Measurements from ENCODE around the gene FYB1.

The FYB1 gene

DNA sequence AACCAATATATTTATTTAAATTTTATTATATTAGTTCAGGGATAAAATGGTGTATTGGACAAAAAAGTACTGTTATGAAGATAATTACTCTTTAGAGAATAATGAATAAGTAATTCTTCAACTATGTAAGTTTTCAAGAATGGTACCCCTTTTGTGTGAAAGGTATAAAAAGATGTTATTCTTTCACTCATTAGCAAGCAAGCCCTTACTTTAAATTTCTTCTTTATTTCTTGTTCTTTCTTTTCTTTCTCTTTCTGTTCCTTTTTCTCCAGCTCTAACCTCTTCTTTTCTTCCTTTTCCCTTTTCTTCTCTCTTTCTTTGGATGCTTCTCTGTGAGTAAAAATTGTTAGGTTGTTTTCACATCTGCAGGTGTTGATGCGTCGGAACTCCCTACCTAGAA, 82.0 kb downstream of the FYB1 start:
- no peak for TF ChIP-seq RAD21 (IDR thresholded peaks at IDR 0.05; ENCODE audit: low read depth)
- TF ChIP-seq CEBPB (IDR thresholded peaks at IDR 0.05): no peak
- TF ChIP-seq, protein P1, sequence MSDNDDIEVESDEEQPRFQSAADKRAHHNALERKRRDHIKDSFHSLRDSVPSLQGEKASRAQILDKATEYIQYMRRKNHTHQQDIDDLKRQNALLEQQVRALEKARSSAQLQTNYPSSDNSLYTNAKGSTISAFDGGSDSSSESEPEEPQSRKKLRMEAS (IDR thresholded peaks at IDR 0.05): no peak
- no peak for TF ChIP-seq TEAD4 (IDR thresholded peaks at IDR 0.05)

DNA sequence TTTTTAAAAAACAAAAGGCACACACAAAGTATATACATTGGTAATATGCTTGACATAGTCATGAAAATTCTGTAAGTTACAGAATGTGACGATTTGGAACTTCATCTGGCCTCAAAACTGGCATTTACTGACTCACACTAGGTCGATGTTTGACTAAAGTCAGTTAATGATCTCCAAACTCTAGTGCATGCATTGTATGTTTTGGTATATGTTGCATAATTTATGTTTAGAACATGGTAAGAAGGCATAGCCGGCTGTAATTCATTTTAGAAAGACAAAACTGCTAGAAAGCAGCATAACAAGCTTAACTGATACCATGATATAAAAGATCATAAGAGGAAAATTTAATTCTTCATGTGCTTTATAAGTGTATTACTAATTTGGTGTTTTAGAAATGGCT, 86.6 kb downstream of the FYB1 start:
- TF ChIP-seq, protein P1 (IDR thresholded peaks at IDR 0.05): no peak
- TF ChIP-seq TEAD4 (IDR thresholded peaks at IDR 0.05): no peak
- no peak for TF ChIP-seq RAD21 (IDR thresholded peaks at IDR 0.05; ENCODE audit: low read depth)
- TF ChIP-seq YY1 (IDR thresholded peaks at IDR 0.05; ENCODE audit: low read depth): no peak
- no peak for TF ChIP-seq EP300 (IDR thresholded peaks at IDR 0.05; ENCODE audit: borderline replicate concordance)
- TF ChIP-seq TAF1 (IDR thresholded peaks at IDR 0.05; ENCODE audit: low read depth): no peak
- no peak for TF ChIP-seq TCF12 (IDR thresholded peaks at IDR 0.05; ENCODE audit: low read depth)

DNA sequence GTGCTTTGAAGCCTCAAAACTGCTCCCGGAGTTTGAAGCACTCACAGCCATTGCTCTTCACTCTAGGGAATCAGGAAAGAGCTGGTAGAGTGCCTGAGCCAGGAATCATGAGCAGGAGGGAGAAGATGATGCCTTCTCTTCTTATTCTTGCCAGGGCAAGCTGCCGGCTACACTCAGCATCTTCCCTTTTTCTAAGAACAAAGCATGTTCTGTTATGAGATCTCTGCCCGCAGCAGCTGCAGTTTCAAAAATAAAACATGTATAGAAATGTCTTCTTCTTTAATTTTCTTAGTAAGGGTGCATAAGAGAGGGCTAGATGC, 87.3 kb downstream of the FYB1 start:
- TF ChIP-seq, protein P2, sequence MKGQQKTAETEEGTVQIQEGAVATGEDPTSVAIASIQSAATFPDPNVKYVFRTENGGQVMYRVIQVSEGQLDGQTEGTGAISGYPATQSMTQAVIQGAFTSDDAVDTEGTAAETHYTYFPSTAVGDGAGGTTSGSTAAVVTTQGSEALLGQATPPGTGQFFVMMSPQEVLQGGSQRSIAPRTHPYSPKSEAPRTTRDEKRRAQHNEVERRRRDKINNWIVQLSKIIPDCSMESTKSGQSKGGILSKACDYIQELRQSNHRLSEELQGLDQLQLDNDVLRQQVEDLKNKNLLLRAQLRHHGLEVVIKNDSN (IDR thresholded peaks at IDR 0.05): no peak
- TF ChIP-seq, protein P3, sequence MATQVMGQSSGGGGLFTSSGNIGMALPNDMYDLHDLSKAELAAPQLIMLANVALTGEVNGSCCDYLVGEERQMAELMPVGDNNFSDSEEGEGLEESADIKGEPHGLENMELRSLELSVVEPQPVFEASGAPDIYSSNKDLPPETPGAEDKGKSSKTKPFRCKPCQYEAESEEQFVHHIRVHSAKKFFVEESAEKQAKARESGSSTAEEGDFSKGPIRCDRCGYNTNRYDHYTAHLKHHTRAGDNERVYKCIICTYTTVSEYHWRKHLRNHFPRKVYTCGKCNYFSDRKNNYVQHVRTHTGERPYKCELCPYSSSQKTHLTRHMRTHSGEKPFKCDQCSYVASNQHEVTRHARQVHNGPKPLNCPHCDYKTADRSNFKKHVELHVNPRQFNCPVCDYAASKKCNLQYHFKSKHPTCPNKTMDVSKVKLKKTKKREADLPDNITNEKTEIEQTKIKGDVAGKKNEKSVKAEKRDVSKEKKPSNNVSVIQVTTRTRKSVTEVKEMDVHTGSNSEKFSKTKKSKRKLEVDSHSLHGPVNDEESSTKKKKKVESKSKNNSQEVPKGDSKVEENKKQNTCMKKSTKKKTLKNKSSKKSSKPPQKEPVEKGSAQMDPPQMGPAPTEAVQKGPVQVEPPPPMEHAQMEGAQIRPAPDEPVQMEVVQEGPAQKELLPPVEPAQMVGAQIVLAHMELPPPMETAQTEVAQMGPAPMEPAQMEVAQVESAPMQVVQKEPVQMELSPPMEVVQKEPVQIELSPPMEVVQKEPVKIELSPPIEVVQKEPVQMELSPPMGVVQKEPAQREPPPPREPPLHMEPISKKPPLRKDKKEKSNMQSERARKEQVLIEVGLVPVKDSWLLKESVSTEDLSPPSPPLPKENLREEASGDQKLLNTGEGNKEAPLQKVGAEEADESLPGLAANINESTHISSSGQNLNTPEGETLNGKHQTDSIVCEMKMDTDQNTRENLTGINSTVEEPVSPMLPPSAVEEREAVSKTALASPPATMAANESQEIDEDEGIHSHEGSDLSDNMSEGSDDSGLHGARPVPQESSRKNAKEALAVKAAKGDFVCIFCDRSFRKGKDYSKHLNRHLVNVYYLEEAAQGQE (IDR thresholded peaks at IDR 0.05; ENCODE audit: low read depth): no peak
- TF ChIP-seq TEAD4 (IDR thresholded peaks at IDR 0.05): no peak
- TF ChIP-seq CEBPB (IDR thresholded peaks at IDR 0.05): no peak
- TF ChIP-seq FOXM1 (IDR thresholded peaks at IDR 0.05; ENCODE audit: borderline replicate concordance, low read depth): no peak
- TF ChIP-seq RAD21 (IDR thresholded peaks at IDR 0.05; ENCODE audit: low read depth): no peak
- TF ChIP-seq ZBTB7A (IDR thresholded peaks at IDR 0.05; ENCODE audit: low read depth): no peak
- TF ChIP-seq NFIC (IDR thresholded peaks at IDR 0.05): no peak
- no peak for TF ChIP-seq TAF1 (IDR thresholded peaks at IDR 0.05; ENCODE audit: low read depth)
- no peak for TF ChIP-seq CREB1 (IDR thresholded peaks at IDR 0.05; ENCODE audit: low read depth)
- TF ChIP-seq, protein P1 (IDR thresholded peaks at IDR 0.05): no peak
- TF ChIP-seq TCF12 (IDR thresholded peaks at IDR 0.05; ENCODE audit: low read depth): no peak
- TF ChIP-seq EP300 (IDR thresholded peaks at IDR 0.05; ENCODE audit: borderline replicate concordance): no peak
- TF ChIP-seq EGR1 (IDR thresholded peaks at IDR 0.05): no peak
- no peak for TF ChIP-seq YY1 (IDR thresholded peaks at IDR 0.05; ENCODE audit: low read depth)

DNA sequence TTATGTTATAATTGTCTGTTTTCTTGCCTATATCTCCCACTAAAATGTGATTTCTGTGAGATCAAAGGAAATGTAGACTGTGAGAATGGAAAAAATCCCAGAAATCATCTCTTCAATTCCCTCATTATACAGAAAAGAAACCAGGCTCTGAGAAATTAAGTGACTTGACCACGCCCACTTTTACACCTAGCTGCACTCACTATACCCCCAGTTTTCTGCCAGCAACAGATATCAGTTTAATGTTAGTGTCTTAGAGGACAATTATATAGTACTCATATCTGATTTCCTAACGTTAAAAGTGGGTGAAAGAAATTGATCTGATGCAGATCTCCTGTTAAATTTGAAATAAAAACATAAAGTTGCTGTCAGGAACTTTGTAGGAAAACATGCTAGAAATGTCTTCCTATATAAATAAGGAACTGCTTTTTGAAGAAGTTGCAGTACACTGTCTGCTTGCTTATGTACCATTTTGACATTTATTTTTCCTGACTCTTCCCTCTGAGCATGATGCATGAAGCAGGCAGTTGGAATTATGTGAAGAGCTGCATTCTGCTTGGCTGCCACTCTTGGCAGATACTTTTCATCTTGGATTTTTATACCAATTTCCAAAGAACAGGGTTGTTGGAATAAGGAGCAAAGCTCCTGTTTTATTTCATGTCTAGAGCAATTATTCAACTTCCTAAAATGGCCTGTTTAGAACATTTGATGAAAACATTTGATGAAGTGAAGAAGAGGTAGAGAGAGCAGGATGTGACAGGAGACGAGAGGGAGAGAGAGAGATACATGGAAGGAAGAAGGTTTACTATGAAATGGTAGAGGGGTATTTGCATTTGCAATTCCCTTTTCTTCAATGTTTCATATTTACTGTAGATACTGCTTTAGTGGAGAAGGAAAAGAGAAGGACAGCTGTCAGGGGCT, 87.9 kb downstream of the FYB1 start:
- TF ChIP-seq ZBTB7A (IDR thresholded peaks at IDR 0.05; ENCODE audit: low read depth) (no peak), EP300 (IDR thresholded peaks at IDR 0.05; ENCODE audit: borderline replicate concordance) (no peak), RAD21 (IDR thresholded peaks at IDR 0.05; ENCODE audit: low read depth) (no peak), NFIC (IDR thresholded peaks at IDR 0.05) (no peak), TEAD4 (IDR thresholded peaks at IDR 0.05) (no peak), CREB1 (IDR thresholded peaks at IDR 0.05; ENCODE audit: low read depth) (no peak), YY1 (IDR thresholded peaks at IDR 0.05; ENCODE audit: low read depth) (no peak), CEBPB (IDR thresholded peaks at IDR 0.05) (no peak)
- TF ChIP-seq, protein P2 (IDR thresholded peaks at IDR 0.05): no peak
- TF ChIP-seq, protein P1 (IDR thresholded peaks at IDR 0.05): no peak

DNA sequence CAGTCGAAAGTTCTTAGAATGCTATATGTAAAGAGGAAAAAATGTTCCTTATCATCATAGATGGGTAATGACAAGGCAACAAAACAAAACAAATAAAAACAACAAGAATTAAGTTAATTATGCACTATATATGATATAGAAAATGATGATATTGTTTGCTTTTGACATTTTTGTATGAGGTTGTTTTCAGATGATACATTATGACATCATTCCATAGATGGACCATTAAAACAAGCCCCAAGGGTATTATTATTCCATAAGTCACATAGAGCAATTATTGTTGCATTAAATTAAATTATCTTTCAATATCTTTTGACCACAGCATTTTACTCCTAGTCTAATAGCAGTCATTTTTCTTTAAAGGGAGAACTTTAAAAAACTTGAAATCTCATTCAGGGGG, 88.6 kb downstream of the FYB1 start:
- TF ChIP-seq EP300 (IDR thresholded peaks at IDR 0.05; ENCODE audit: borderline replicate concordance) (no peak), RAD21 (IDR thresholded peaks at IDR 0.05; ENCODE audit: low read depth) (no peak), EGR1 (IDR thresholded peaks at IDR 0.05) (no peak), TEAD4 (IDR thresholded peaks at IDR 0.05) (no peak), FOXM1 (IDR thresholded peaks at IDR 0.05; ENCODE audit: borderline replicate concordance, low read depth) (no peak), YY1 (IDR thresholded peaks at IDR 0.05; ENCODE audit: low read depth) (no peak), TCF12 (IDR thresholded peaks at IDR 0.05; ENCODE audit: low read depth) (no peak), TAF1 (IDR thresholded peaks at IDR 0.05; ENCODE audit: low read depth) (no peak), ZBTB7A (IDR thresholded peaks at IDR 0.05; ENCODE audit: low read depth) (no peak), CREB1 (IDR thresholded peaks at IDR 0.05; ENCODE audit: low read depth) (no peak), NFIC (IDR thresholded peaks at IDR 0.05) (no peak), CEBPB (IDR thresholded peaks at IDR 0.05) (no peak)
- TF ChIP-seq, protein P3 (IDR thresholded peaks at IDR 0.05; ENCODE audit: low read depth): no peak
- TF ChIP-seq, protein P1 (IDR thresholded peaks at IDR 0.05): no peak
- TF ChIP-seq, protein P2 (IDR thresholded peaks at IDR 0.05): no peak

Data from Ishikawa (cell line).